Central memory CD8-positive, alpha-beta T cell (primary cell): ENCODE results near the gene LANCL3.
"Not testable (repeated sequence)": the region's sequence is repeated elsewhere in the genome, so short reads cannot be mapped to it uniquely, and the experiment has no call there.

Source experiments
- ATAC-seq: fragments of 150-1000 bp; cut with Tn5 transposase; replicated peaks from 2 replicates; pipeline ENCODE4 v1.10.0; 2022; ENCODE audit warnings: mild to moderate bottlenecking, moderate FRiP score, moderate number of reproducible peaks; ENCODE audit not compliant: poor library complexity, severe bottlenecking; ENCODE audit errors: extremely low read depth
- DNase-seq, 2 donors: peaks; one replicate each; pipeline ENCODE4 v3.0.0; 2021; ENCODE audit warnings: low spot score in 2 of 2
- H3K27ac Mint-ChIP-seq: one replicate; pipeline ENCODE4 v1.8.0; 2022; ENCODE audit warnings: low read depth, mild to moderate bottlenecking, moderate library complexity, mixed read lengths
- H3K27me3 Mint-ChIP-seq: one replicate; pipeline ENCODE4 v1.8.0; 2022; ENCODE audit warnings: mixed read lengths
- H3K36me3 Mint-ChIP-seq: one replicate; pipeline ENCODE4 v1.8.0; 2022; ENCODE audit warnings: mild to moderate bottlenecking, moderate library complexity, mixed read lengths; ENCODE audit not compliant: insufficient read depth
- H3K4me1 Mint-ChIP-seq: one replicate; pipeline ENCODE4 v1.8.0; 2022; ENCODE audit warnings: mixed read lengths
- H3K4me3 Mint-ChIP-seq: one replicate; pipeline ENCODE4 v1.8.0; 2022; ENCODE audit warnings: mild to moderate bottlenecking, moderate library complexity, mixed read lengths
- H3K9me3 Mint-ChIP-seq: one replicate; pipeline ENCODE4 v1.8.0; 2022; ENCODE audit warnings: mixed read lengths

The LANCL3 gene

GRCh38 chrX:37571426-37572107 lies at the start of gene LANCL3:
LANCL3 (plus strand) TSS chrX:37571661; CDS start chrX:37571871, 210 bp downstream.
- ATAC-seq = peak; percentile 29
- Mint-ChIP-seq H3K4me3 (peak within 1 kb of the TSS; percentile 78), H3K4me1 (peaks cover 11% of the 10 kb centered on the region)
- H3K9me3 Mint-ChIP-seq, H3K36me3 Mint-ChIP-seq, H3K27ac Mint-ChIP-seq, H3K27me3 Mint-ChIP-seq: not testable (repeated sequence)
- DNase-seq = peak; percentile 9 to 15

- not testable (repeated sequence) for DNase-seq, H3K9me3 Mint-ChIP-seq, H3K36me3 Mint-ChIP-seq, H3K4me1 Mint-ChIP-seq, H3K27ac Mint-ChIP-seq, ATAC-seq, H3K4me3 Mint-ChIP-seq
- peaks cover 25% of the 10 kb centered on the region for H3K27me3 Mint-ChIP-seq
Observed at GRCh38 chrX:37523673-37524072, 47.8 kb upstream of the LANCL3 start.

GRCh38 chrX:37541991-37542390 lies 29.5 kb upstream of the LANCL3 start:
- Mint-ChIP-seq H3K27me3 (peaks cover 17% of the 10 kb centered on the region), H3K4me3 (no peak overlapping the region), H3K4me1 (no peaks in the 10 kb centered on the region), H3K9me3 (no peaks in the 10 kb centered on the region), H3K27ac (no peak overlapping the region), H3K36me3 (no peaks in the 10 kb centered on the region)
- DNase-seq = no peak
- no peak for ATAC-seq

- Mint-ChIP-seq H3K4me3 (no peak overlapping the region), H3K27ac (no peak overlapping the region), H3K4me1 (no peaks in the 10 kb centered on the region), H3K27me3 (peaks cover 14% of the 10 kb centered on the region), H3K9me3 (no peaks in the 10 kb centered on the region), H3K36me3 (no peaks in the 10 kb centered on the region)
- no peak for ATAC-seq
- no peak for DNase-seq
Observed at GRCh38 chrX:37542791-37543190, 28.7 kb upstream of the LANCL3 start.

GRCh38 chrX:37543324-37543723 lies 28.1 kb upstream of the LANCL3 start:
- Mint-ChIP-seq H3K9me3 (no peaks in the 10 kb centered on the region), H3K36me3 (no peaks in the 10 kb centered on the region), H3K4me3 (no peak overlapping the region), H3K4me1 (no peaks in the 10 kb centered on the region), H3K27me3 (peaks cover 9% of the 10 kb centered on the region), H3K27ac (no peak overlapping the region)
- ATAC-seq (no peak), DNase-seq (no peak)

- DNase-seq, H3K9me3 Mint-ChIP-seq, ATAC-seq, H3K4me1 Mint-ChIP-seq, H3K27ac Mint-ChIP-seq, H3K27me3 Mint-ChIP-seq, H3K36me3 Mint-ChIP-seq, H3K4me3 Mint-ChIP-seq: not testable (repeated sequence)
Observed at GRCh38 chrX:37544531-37544930, 26.9 kb upstream of the LANCL3 start.

GRCh38 chrX:37545066-37545465 lies 26.4 kb upstream of the LANCL3 start:
- Mint-ChIP-seq H3K36me3 (no peaks in the 10 kb centered on the region), H3K4me1 (no peaks in the 10 kb centered on the region), H3K27ac (no peak overlapping the region), H3K9me3 (no peaks in the 10 kb centered on the region), H3K4me3 (no peak overlapping the region), H3K27me3 (no peaks in the 10 kb centered on the region)
- DNase-seq (no peak), ATAC-seq (no peak)

GRCh38 chrX:37549619-37550018 lies 21.8 kb upstream of the LANCL3 start:
- not testable (repeated sequence) for H3K4me3 Mint-ChIP-seq, ATAC-seq, H3K9me3 Mint-ChIP-seq, H3K4me1 Mint-ChIP-seq, DNase-seq, H3K27ac Mint-ChIP-seq, H3K36me3 Mint-ChIP-seq, H3K27me3 Mint-ChIP-seq

- H3K36me3 Mint-ChIP-seq = peaks cover 2% of the 10 kb centered on the region
- H3K27me3 Mint-ChIP-seq = peaks cover 18% of the 10 kb centered on the region
- DNase-seq = no peak
- no peak overlapping the region for H3K27ac Mint-ChIP-seq
- ATAC-seq = no peak
- no peaks in the 10 kb centered on the region for H3K4me1 Mint-ChIP-seq
- H3K9me3 Mint-ChIP-seq = no peaks in the 10 kb centered on the region
- no peak overlapping the region for H3K4me3 Mint-ChIP-seq
Observed at GRCh38 chrX:37553476-37553875, 18.0 kb upstream of the LANCL3 start.

- H3K4me3 Mint-ChIP-seq, H3K27ac Mint-ChIP-seq, ATAC-seq, DNase-seq, H3K9me3 Mint-ChIP-seq, H3K36me3 Mint-ChIP-seq, H3K4me1 Mint-ChIP-seq: not testable (repeated sequence)
- peaks cover 22% of the 10 kb centered on the region for H3K27me3 Mint-ChIP-seq
Observed at GRCh38 chrX:37565254-37565653, 6.2 kb upstream of the LANCL3 start.

- not testable (repeated sequence) for DNase-seq, H3K4me3 Mint-ChIP-seq, H3K9me3 Mint-ChIP-seq, ATAC-seq, H3K27ac Mint-ChIP-seq, H3K36me3 Mint-ChIP-seq
- H3K4me1 Mint-ChIP-seq = peaks cover 11% of the 10 kb centered on the region
- peaks cover 18% of the 10 kb centered on the region for H3K27me3 Mint-ChIP-seq
Observed at GRCh38 chrX:37570349-37570748, 1.1 kb upstream of the LANCL3 start.

GRCh38 chrX:37572108-37572587 lies 687 bp downstream of the LANCL3 start:
- ATAC-seq (peak; percentile 57), DNase-seq (peak; percentile 10 to 12)
- peaks cover 11% of the 10 kb centered on the region for H3K4me1 Mint-ChIP-seq
- not testable (repeated sequence) for H3K36me3 Mint-ChIP-seq, H3K9me3 Mint-ChIP-seq, H3K27ac Mint-ChIP-seq, H3K27me3 Mint-ChIP-seq
- peak overlapping the region; percentile 78 for H3K4me3 Mint-ChIP-seq

GRCh38 chrX:37573121-37573520 lies 1.7 kb downstream of the LANCL3 start:
- not testable (repeated sequence) for H3K27ac Mint-ChIP-seq, ATAC-seq, DNase-seq, H3K36me3 Mint-ChIP-seq, H3K27me3 Mint-ChIP-seq, H3K9me3 Mint-ChIP-seq
- Mint-ChIP-seq H3K4me3 (peak overlapping the region; percentile 78), H3K4me1 (peaks cover 11% of the 10 kb centered on the region)
